Mesenchymal stem cell (in vitro differentiated cells and primary cell): ENCODE data around the gene BRD9.
"Not testable (repeated sequence)": the region's sequence is repeated elsewhere in the genome, so short reads cannot be mapped to it uniquely, and the experiment has no call there.

Experiments used
- DNase-seq: peaks from one replicate; pipeline ENCODE4 v3.0.0-alpha.2; 2013
- H2AFZ ChIP-seq: one replicate; pipeline ENCODE4 v1.6.1; 2013; ENCODE audit warnings: low read depth, mild to moderate bottlenecking, control low read depth, inconsistent platforms, low read length, moderate library complexity
- H2AK5ac ChIP-seq: 2 replicates; pipeline ENCODE4 v1.6.1; 2013; ENCODE audit warnings: low read length, moderate library complexity, mild to moderate bottlenecking, inconsistent platforms; ENCODE audit not compliant: severe bottlenecking
- H2BK120ac ChIP-seq: one replicate; pipeline ENCODE4 v1.6.1; 2013; ENCODE audit warnings: low read depth, mild to moderate bottlenecking, inconsistent platforms, low read length, moderate library complexity
- H2BK12ac ChIP-seq, 2 experiments: one replicate each; pipeline ENCODE4 v1.6.1; 2013; ENCODE audit warnings: inconsistent platforms in 2 of 2, low read length in 2 of 2, mild to moderate bottlenecking in 2 of 2, moderate library complexity in 2 of 2, control low read depth in 1 of 2
- H2BK15ac ChIP-seq: one replicate; pipeline ENCODE4 v1.6.1; 2013; ENCODE audit warnings: mild to moderate bottlenecking, low read depth, inconsistent platforms; ENCODE audit not compliant: poor library complexity, severe bottlenecking
- H2BK5ac ChIP-seq: 2 replicates; pipeline ENCODE4 v1.6.1; 2013; ENCODE audit warnings: low read depth, mild to moderate bottlenecking, low read length, control low read depth, inconsistent platforms; ENCODE audit not compliant: poor library complexity, severe bottlenecking
- H3K14ac ChIP-seq, 2 experiments: one replicate each; pipeline ENCODE4 v1.6.1; 2013; ENCODE audit warnings: inconsistent platforms in 2 of 2, low read length in 2 of 2, control low read depth in 1 of 2, mild to moderate bottlenecking in 1 of 2, moderate library complexity in 1 of 2
- H3K18ac ChIP-seq, 2 experiments: one replicate each; pipeline ENCODE4 v1.6.1; 2013; ENCODE audit warnings: inconsistent platforms in 2 of 2, low read length in 2 of 2, control low read depth in 1 of 2, low read depth in 1 of 2, mild to moderate bottlenecking in 1 of 2
- H3K23ac ChIP-seq, 2 experiments: one replicate each; pipeline ENCODE4 v1.6.1; 2013; ENCODE audit warnings: inconsistent platforms in 2 of 2, low read length in 2 of 2, mild to moderate bottlenecking in 2 of 2, moderate library complexity in 2 of 2, control low read depth in 1 of 2
- H3K27ac ChIP-seq: 2 replicates; pipeline ENCODE4 v1.5.1; 2013; ENCODE audit warnings: mild to moderate bottlenecking, moderate library complexity, low read length, control low read depth, inconsistent platforms; ENCODE audit not compliant: poor library complexity, severe bottlenecking
- H3K27me3 ChIP-seq, 2 experiments: 2 replicates each; pipeline versions ENCODE4 v1.6.1 to v1.7.0; 2013; ENCODE audit warnings: low read length in 2 of 2, mild to moderate bottlenecking in 2 of 2, moderate library complexity in 2 of 2, control low read depth in 1 of 2, inconsistent platforms in 1 of 2; ENCODE audit not compliant: control insufficient read depth in 1 of 2, insufficient read depth in 1 of 2
- H3K36me3 ChIP-seq, 2 experiments: 2 replicates each; pipeline versions ENCODE4 v1.6.1 to v1.7.0; 2013; ENCODE audit warnings: low read length in 2 of 2, control low read depth in 1 of 2, inconsistent platforms in 1 of 2, low read depth in 1 of 2, mild to moderate bottlenecking in 1 of 2; ENCODE audit not compliant: insufficient read depth in 2 of 2, control insufficient read depth in 1 of 2
- H3K4ac ChIP-seq, 2 experiments: one replicate each; pipeline ENCODE4 v1.6.1; 2013; ENCODE audit warnings: inconsistent platforms in 2 of 2, low read length in 2 of 2, mild to moderate bottlenecking in 2 of 2, moderate library complexity in 2 of 2, control low read depth in 1 of 2, low read depth in 1 of 2
- H3K4me1 ChIP-seq: 2 replicates; pipeline ENCODE4 v1.6.1; 2013; ENCODE audit warnings: low read depth, low read length, control low read depth; ENCODE audit not compliant: control insufficient read depth, insufficient read depth
- H3K4me2 ChIP-seq: 2 replicates; pipeline ENCODE4 v1.6.1; 2013; ENCODE audit warnings: low read length, mild to moderate bottlenecking, inconsistent platforms; ENCODE audit not compliant: poor library complexity, severe bottlenecking
- H3K4me3 ChIP-seq, 2 experiments: 2 replicates each; pipeline versions ENCODE4 v1.5.1 to v1.7.0; 2013; ENCODE audit warnings: low read length in 2 of 2, mild to moderate bottlenecking in 2 of 2, control low read depth in 1 of 2, low read depth in 1 of 2; ENCODE audit not compliant: insufficient read depth in 1 of 2
- H3K79me1 ChIP-seq: replicated peaks from 2 replicates; pipeline ENCODE4 v1.6.1; 2013; ENCODE audit warnings: mild to moderate bottlenecking, control low read depth, low read length, inconsistent platforms; ENCODE audit not compliant: poor library complexity, severe bottlenecking
- H3K9ac ChIP-seq: 2 replicates; pipeline ENCODE4 v1.7.0; 2013; ENCODE audit warnings: mild to moderate bottlenecking, low read length, moderate library complexity
- H3K9me3 ChIP-seq: 2 replicates; pipeline ENCODE4 v1.7.0; 2013; ENCODE audit warnings: mild to moderate bottlenecking, low read length; ENCODE audit not compliant: control insufficient read depth
- H4K8ac ChIP-seq: one replicate; pipeline ENCODE4 v1.6.1; 2013; ENCODE audit warnings: inconsistent platforms, mild to moderate bottlenecking, low read length, moderate library complexity
- H4K91ac ChIP-seq: one replicate; pipeline ENCODE4 v1.6.1; 2013; ENCODE audit warnings: mild to moderate bottlenecking, low read length, inconsistent platforms
- WGBS: methylation state at CpG from one replicate; pipeline ENCODE4 v1.1.7; 2013; ENCODE audit warnings: mixed read lengths; 5-methylcytosine and 5-hydroxymethylcytosine counted together

The BRD9 gene

GRCh38 chr5:921456-922435 lies 29.1 kb upstream of the BRD9 start:
- H3K27me3 ChIP-seq, result peaks cover 9 to 20% of the 10 kb centered on the region in 2 experiments
- H3K36me3 ChIP-seq, result peaks cover 3 to 10% of the 10 kb centered on the region in 2 experiments
- H2AFZ ChIP-seq, result no peak overlapping the region
- H3K4me1 ChIP-seq, result peaks cover 3% of the 10 kb centered on the region
- 88% methylated on average over 9 of the region's 9 CpGs for WGBS
- no peak overlapping the region for H3K4me3 ChIP-seq
- H2BK15ac ChIP-seq, result no peak overlapping the region
- no peak overlapping the region for H3K4me2 ChIP-seq
- DNase-seq, result no peak
- no peaks in the 10 kb centered on the region for H3K79me1 ChIP-seq
- no peak overlapping the region for H3K4ac ChIP-seq
- no peak overlapping the region for H2BK120ac ChIP-seq
- no peak overlapping the region for H3K23ac ChIP-seq
- no peak overlapping the region for H3K14ac ChIP-seq
- no peak overlapping the region for H2AK5ac ChIP-seq
- no peak overlapping the region for H3K9ac ChIP-seq
- H4K8ac ChIP-seq, result no peak overlapping the region
- H2BK5ac ChIP-seq, result no peak overlapping the region
- H3K18ac ChIP-seq, result no peak overlapping the region
- H3K27ac ChIP-seq, result no peak overlapping the region
- no peak overlapping the region for H4K91ac ChIP-seq
- H3K9me3 ChIP-seq, result no peaks in the 10 kb centered on the region
- H2BK12ac ChIP-seq, result no peak overlapping the region

- no peak overlapping the region for H3K27ac ChIP-seq
- no peaks in the 10 kb centered on the region for H3K79me1 ChIP-seq
- H3K14ac ChIP-seq, result no peak overlapping the region
- no peak overlapping the region for H3K9ac ChIP-seq
- peaks cover 0 to 6% of the 10 kb centered on the region in 2 experiments for H3K27me3 ChIP-seq
- H3K4me2 ChIP-seq, result no peak overlapping the region
- H3K4me3 ChIP-seq, result no peak overlapping the region
- no peak overlapping the region for H2BK12ac ChIP-seq
- H2BK5ac ChIP-seq, result no peak overlapping the region
- H2BK120ac ChIP-seq, result no peak overlapping the region
- DNase-seq, result no peak
- H2BK15ac ChIP-seq, result no peak overlapping the region
- no peak overlapping the region for H3K4ac ChIP-seq
- H3K36me3 ChIP-seq, result peaks cover 14 to 18% of the 10 kb centered on the region in 2 experiments
- 93% methylated on average over 7 of the region's 7 CpGs for whole genome bisulfite sequencing
- H3K4me1 ChIP-seq, result peaks cover 3% of the 10 kb centered on the region
- H2AFZ ChIP-seq, result no peak overlapping the region
- no peak overlapping the region for H3K23ac ChIP-seq
- H3K18ac ChIP-seq, result no peak overlapping the region
- no peak overlapping the region for H4K91ac ChIP-seq
- H2AK5ac ChIP-seq, result no peak overlapping the region
- no peak overlapping the region for H4K8ac ChIP-seq
- no peaks in the 10 kb centered on the region for H3K9me3 ChIP-seq
Measured at GRCh38 chr5:920321-920720, 27.7 kb upstream of the BRD9 start.

GRCh38 chr5:919356-920000 lies 26.9 kb upstream of the BRD9 start:
- Histone ChIP-seq H3K27ac (no peak overlapping the region), H3K9me3 (no peaks in the 10 kb centered on the region), H3K4ac (no peak overlapping the region), H2AFZ (no peak overlapping the region), H3K79me1 (no peaks in the 10 kb centered on the region), H3K4me3 (no peak overlapping the region), H3K4me1 (peaks cover 3% of the 10 kb centered on the region), H3K18ac (no peak overlapping the region), H2BK12ac (no peak overlapping the region), H2BK5ac (no peak overlapping the region), H4K8ac (no peak overlapping the region), H2BK15ac (no peak overlapping the region), H3K36me3 (peaks cover 18 to 20% of the 10 kb centered on the region in 2 experiments), H3K23ac (no peak overlapping the region), H2BK120ac (no peak overlapping the region), H3K9ac (no peak overlapping the region), H3K4me2 (no peak overlapping the region), H3K27me3 (no peaks in the 10 kb centered on the region), H3K14ac (no peak overlapping the region), H2AK5ac (no peak overlapping the region), H4K91ac (no peak overlapping the region)
- 83% methylated on average over 6 of the region's 9 CpGs for WGBS
- no peak for DNase-seq

GRCh38 chr5:918717-919116 lies 26.1 kb upstream of the BRD9 start:
- not testable (repeated sequence) for H3K4me3 ChIP-seq, H2BK15ac ChIP-seq, H3K23ac ChIP-seq, H3K27me3 ChIP-seq, H3K14ac ChIP-seq, H3K9me3 ChIP-seq, DNase-seq, H2BK120ac ChIP-seq, H4K8ac ChIP-seq, H2AFZ ChIP-seq, H2BK12ac ChIP-seq, H3K9ac ChIP-seq, H3K79me1 ChIP-seq, H3K4me2 ChIP-seq, H3K4ac ChIP-seq, H3K4me1 ChIP-seq, H2AK5ac ChIP-seq, H4K91ac ChIP-seq, H2BK5ac ChIP-seq, H3K18ac ChIP-seq, H3K27ac ChIP-seq
- 99% methylated on average over 5 of the region's 5 CpGs for WGBS
- H3K36me3 ChIP-seq, result peaks cover 20 to 23% of the 10 kb centered on the region in 2 experiments
